OCI-LY7 (cell line): ENCODE data around the gene CHST8. TPM values are rescaled to one million over a fixed set of nuclear protein-coding genes. Genes with fewer than 3 reads are reported as not detected.

Experiments
- BruUV-seq: library from RNA; stranded (reverse); fragments of 400-500 nt; replicated peaks from 2 replicates; lab custom pipeline; 2021; lab: Mats Ljungman, UMichigan
- CTCF ChIA-PET: fragments of 300-600 bp; sonication (Branson Sonifier 250); formaldehyde crosslinking; loops from one replicate; lab custom pipeline; 2022; ENCODE audit warnings: antibody characterized with exemption; ENCODE audit not compliant: unreplicated experiment; lab: Charles Lee
- POLR2A ChIA-PET: fragments of 300-600 bp; sonication (Branson Sonifier 250); formaldehyde crosslinking; loops from one replicate; lab custom pipeline; 2022; ENCODE audit warnings: antibody characterized with exemption; lab: Charles Lee
- DNase-seq: peaks from one replicate; pipeline ENCODE4 v3.0.0-alpha.2; 2015; ENCODE audit warnings: low spot score
- H2AFZ ChIP-seq: fragments of 200-600 bp; sonication (generic), shearing (Covaris generic); 2 replicates; pipeline ENCODE4 v1.6.1; 2014; ENCODE audit warnings: mild to moderate bottlenecking, antibody characterized with exemption, low read length, moderate library complexity
- H3K27ac ChIP-seq: fragments of 200-600 bp; sonication (generic); 2 replicates; pipeline ENCODE4 v1.5.1; 2014; ENCODE audit warnings: mixed run types, low read depth, mild to moderate bottlenecking, moderate library complexity, low read length, inconsistent platforms; ENCODE audit not compliant: poor library complexity, severe bottlenecking
- H3K36me3 ChIP-seq: fragments of 200-600 bp; sonication (generic); 2 replicates; pipeline ENCODE4 v1.6.1; 2014; ENCODE audit warnings: mild to moderate bottlenecking, antibody characterized with exemption, low read length, moderate library complexity, mixed read lengths; ENCODE audit not compliant: insufficient read depth
- H3K4me1 ChIP-seq: fragments of 200-600 bp; sonication (generic); 2 replicates; pipeline ENCODE4 v1.5.1; 2014; ENCODE audit warnings: mild to moderate bottlenecking, low read length; ENCODE audit not compliant: insufficient read depth, poor library complexity, severe bottlenecking
- H3K4me2 ChIP-seq: fragments of 200-600 bp; sonication (generic); 2 replicates; pipeline ENCODE4 v1.6.1; 2014; ENCODE audit warnings: mild to moderate bottlenecking, low read length
- H3K4me3 ChIP-seq: fragments of 200-600 bp; sonication (generic); 2 replicates; pipeline ENCODE4 v1.5.1; 2014; ENCODE audit warnings: mild to moderate bottlenecking, low read depth, low read length; ENCODE audit not compliant: poor library complexity, severe bottlenecking
- H3K79me2 ChIP-seq: fragments of 200-600 bp; sonication (generic); 2 replicates; pipeline ENCODE4 v1.6.1; 2016; ENCODE audit warnings: low read depth, mild to moderate bottlenecking, low read length, moderate library complexity, mixed read lengths; ENCODE audit not compliant: insufficient read depth
- H3K9me2 ChIP-seq: fragments of 200-600 bp; sonication (generic); 2 replicates; pipeline ENCODE4 v1.6.1; 2016; ENCODE audit warnings: mild to moderate bottlenecking, low read length, mixed read lengths; ENCODE audit not compliant: insufficient read depth
- H3K9me3 ChIP-seq: fragments of 200-600 bp; sonication (generic); 2 replicates; pipeline ENCODE4 v1.6.1; 2014; ENCODE audit warnings: mild to moderate bottlenecking, mixed run types, low read length, mixed read lengths
- H4K20me1 ChIP-seq: fragments of 200-600 bp; sonication (generic); 2 replicates; pipeline ENCODE4 v1.6.1; 2014; ENCODE audit warnings: mild to moderate bottlenecking, antibody characterized with exemption, low read length, moderate library complexity, mixed read lengths; ENCODE audit not compliant: insufficient read depth
- CTCF ChIP-seq: fragments of 200-600 bp; sonication (generic); conservative IDR thresholded peaks from 2 replicates; pipeline ENCODE4 v1.5.1; 2014; ENCODE audit warnings: mild to moderate bottlenecking, antibody characterized with exemption, low read length, moderate library complexity, mixed read lengths
- EZH2phosphoT487 ChIP-seq: fragments of 200-600 bp; sonication (generic); IDR thresholded peaks from 2 replicates; pipeline ENCODE4 v1.6.1; 2018; ENCODE audit warnings: low read depth, borderline replicate concordance, mild to moderate bottlenecking, mixed run types, antibody characterized with exemption, low read length, moderate library complexity, mixed read lengths
- intact Hi-C: fragments of 100-400 bp; cut with micrococcal nuclease; formaldehyde crosslinking; loops from one replicate; pipeline ENCODE4 v1.10.0; 2022; ENCODE audit not compliant: unreplicated experiment
- total RNA-seq, 2 experiments: library from RNA; depleted of rRNA in 1 of 2; stranded (reverse); fragments of >200 nt in 1 of 2; shearing (Covaris generic) in 1 of 2; gene quantifications; 2 replicates each; pipeline ENCODE4 v1.2.3, GENCODE V29; 2014 to 2022

CHST8 gene
- total RNA-seq, 2 experiments from 2014 or later: not detected

GRCh38 chr19:33654840-33655508 is 33.2 kb downstream of the CHST8 start:
- Histone ChIP-seq H3K4me3 (no peak overlapping the region), H3K9me2 (no peaks in the 10 kb centered on the region), H4K20me1 (no peaks in the 10 kb centered on the region), H3K27ac (no peak overlapping the region), H3K36me3 (no peaks in the 10 kb centered on the region), H3K79me2 (no peaks in the 10 kb centered on the region), H3K9me3 (no peaks in the 10 kb centered on the region), H2AFZ (no peak overlapping the region), H3K4me2 (no peak overlapping the region), H3K4me1 (no peaks in the 10 kb centered on the region)
- POLR2A ChIA-PET: no interaction called here
- TF ChIP-seq CTCF (no peak), EZH2phosphoT487 (no peak)
- DNase-seq: no peak
- CTCF ChIA-PET: no interaction called here
- intact Hi-C loops: no loop called here
- no TSS peak for BruUV-seq

GRCh38 chr19:33659835-33660234 is 38.1 kb downstream of the CHST8 start:
- H3K4me1 ChIP-seq: no peaks in the 10 kb centered on the region
- BruUV-seq: no TSS peak
- H3K4me3 ChIP-seq: no peak overlapping the region
- POLR2A ChIA-PET: interaction anchor here (0.5 kb wide), 1 partner anchor 898 kb away, joined by 3 read pairs; no protein-coding TSS in a partner anchor
- no peaks in the 10 kb centered on the region for H3K79me2 ChIP-seq
- no peaks in the 10 kb centered on the region for H3K9me2 ChIP-seq
- H2AFZ ChIP-seq: no peak overlapping the region
- intact Hi-C loops: no loop called here
- CTCF ChIA-PET: no interaction called here
- no peak for DNase-seq
- H3K4me2 ChIP-seq: no peak overlapping the region
- H3K27ac ChIP-seq: no peak overlapping the region
- no peaks in the 10 kb centered on the region for H3K9me3 ChIP-seq
- TF ChIP-seq EZH2phosphoT487 (no peak), CTCF (no peak)
- no peaks in the 10 kb centered on the region for H4K20me1 ChIP-seq
- no peaks in the 10 kb centered on the region for H3K36me3 ChIP-seq

- CTCF ChIA-PET: no interaction called here
Measured at GRCh38 chr19:33660410-33661124, 38.8 kb downstream of the CHST8 start.

More at GRCh38 chr19:33660410-33661124, 38.8 kb downstream of the CHST8 start:
- no peak for TF ChIP-seq CTCF
- no peak for TF ChIP-seq EZH2phosphoT487
- no peaks in the 10 kb centered on the region for H3K9me2 ChIP-seq
- no peak for DNase-seq
- no peak overlapping the region for H2AFZ ChIP-seq
- H3K79me2 ChIP-seq: no peaks in the 10 kb centered on the region
- H3K36me3 ChIP-seq: no peaks in the 10 kb centered on the region
- no peak overlapping the region for H3K4me2 ChIP-seq
- intact Hi-C loops: no loop called here
- H3K27ac ChIP-seq: no peak overlapping the region
- no TSS peak for BruUV-seq
- no peaks in the 10 kb centered on the region for H3K4me1 ChIP-seq
- H3K9me3 ChIP-seq: no peaks in the 10 kb centered on the region
- POLR2A ChIA-PET: interaction anchor here (0.7 kb wide), 1 partner anchor 155 kb away, joined by 3 read pairs; no protein-coding TSS in a partner anchor
- no peaks in the 10 kb centered on the region for H4K20me1 ChIP-seq
- no peak overlapping the region for H3K4me3 ChIP-seq
